ENCODE measurements around the gene TIMP3.

DNA sequence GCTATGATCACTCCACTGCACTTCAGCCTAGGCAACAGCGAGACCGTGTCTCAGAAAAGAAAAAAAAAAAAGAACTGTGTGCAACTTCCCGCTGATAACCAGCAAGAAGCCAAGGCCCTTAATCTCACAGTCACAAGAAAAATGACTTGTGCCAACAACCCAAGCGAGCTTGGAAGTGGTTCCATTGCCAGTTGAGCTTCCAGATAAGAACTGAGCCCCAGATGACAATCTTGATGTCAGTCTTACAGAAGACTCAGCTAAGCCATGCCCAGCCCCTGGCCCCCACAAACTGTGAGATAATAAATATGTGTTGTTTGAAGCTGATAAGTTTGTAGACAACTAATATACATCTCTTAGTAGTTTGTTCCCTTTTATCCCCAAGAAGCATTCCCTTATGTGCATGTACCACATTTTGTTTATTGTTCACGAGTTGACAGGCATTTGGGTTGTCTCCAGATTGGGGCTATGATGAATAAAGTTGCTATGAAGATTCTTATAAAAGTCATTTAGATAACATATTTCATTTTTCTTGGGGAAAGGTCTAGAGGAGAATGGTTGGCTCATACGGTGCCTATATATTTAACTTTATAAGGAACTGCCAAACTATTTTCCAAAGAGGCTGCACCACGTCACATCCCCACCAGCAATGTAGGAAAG is 85.9 kb downstream of the TIMP3 start:
- TF ChIP-seq, protein P1, sequence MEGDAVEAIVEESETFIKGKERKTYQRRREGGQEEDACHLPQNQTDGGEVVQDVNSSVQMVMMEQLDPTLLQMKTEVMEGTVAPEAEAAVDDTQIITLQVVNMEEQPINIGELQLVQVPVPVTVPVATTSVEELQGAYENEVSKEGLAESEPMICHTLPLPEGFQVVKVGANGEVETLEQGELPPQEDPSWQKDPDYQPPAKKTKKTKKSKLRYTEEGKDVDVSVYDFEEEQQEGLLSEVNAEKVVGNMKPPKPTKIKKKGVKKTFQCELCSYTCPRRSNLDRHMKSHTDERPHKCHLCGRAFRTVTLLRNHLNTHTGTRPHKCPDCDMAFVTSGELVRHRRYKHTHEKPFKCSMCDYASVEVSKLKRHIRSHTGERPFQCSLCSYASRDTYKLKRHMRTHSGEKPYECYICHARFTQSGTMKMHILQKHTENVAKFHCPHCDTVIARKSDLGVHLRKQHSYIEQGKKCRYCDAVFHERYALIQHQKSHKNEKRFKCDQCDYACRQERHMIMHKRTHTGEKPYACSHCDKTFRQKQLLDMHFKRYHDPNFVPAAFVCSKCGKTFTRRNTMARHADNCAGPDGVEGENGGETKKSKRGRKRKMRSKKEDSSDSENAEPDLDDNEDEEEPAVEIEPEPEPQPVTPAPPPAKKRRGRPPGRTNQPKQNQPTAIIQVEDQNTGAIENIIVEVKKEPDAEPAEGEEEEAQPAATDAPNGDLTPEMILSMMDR (IDR thresholded peaks at IDR 0.05): no peak
- TF ChIP-seq POLR2A (IDR thresholded peaks at IDR 0.05): no peak

Measured in heart left ventricle (tissue), 13 donors.